Keratinocyte (primary cell): ENCODE measurements around the gene PLA2G2D. TPM values are rescaled to one million over a fixed set of nuclear protein-coding genes. Genes with fewer than 3 reads are reported as not detected.

ENCODE experiments used
- DNase-seq: peaks from one replicate; pipeline ENCODE4 v3.0.0-alpha.2; 2011; ENCODE audit warnings: low read depth, missing footprints, low spot score
- FAIRE-seq: peaks from 2 replicates; lab custom pipeline; 2011; peaks lifted over from hg19 to GRCh38; lab: Jason Lieb, UNC
- H2AFZ ChIP-seq: 2 replicates; pipeline ENCODE4 v1.6.0; 2012; ENCODE audit warnings: low read length, control low read depth, inconsistent platforms; ENCODE audit not compliant: control insufficient read depth
- H3K27ac ChIP-seq: 2 replicates; pipeline ENCODE4 v1.5.1; 2011; ENCODE audit warnings: low read length; ENCODE audit not compliant: control insufficient read depth, insufficient read depth
- H3K27me3 ChIP-seq: 3 replicates; pipeline ENCODE4 v1.6.0; 2011; ENCODE audit warnings: low read length; ENCODE audit not compliant: control insufficient read depth, insufficient read depth; ENCODE audit errors: extremely low read depth
- H3K36me3 ChIP-seq, 2 experiments: 2 replicates in 1 of 2; 3 replicates in 1 of 2; pipeline ENCODE4 v1.5.1; 2011; ENCODE audit warnings: low read length in 2 of 2, mild to moderate bottlenecking in 1 of 2; ENCODE audit not compliant: control insufficient read depth in 2 of 2, insufficient read depth in 2 of 2; ENCODE audit errors: extremely low read depth in 1 of 2
- H3K4me1 ChIP-seq: 3 replicates; pipeline ENCODE4 v1.5.1; 2011; ENCODE audit warnings: low read length; ENCODE audit not compliant: control insufficient read depth, insufficient read depth; ENCODE audit errors: extremely low read depth
- H3K4me2 ChIP-seq: 3 replicates; pipeline ENCODE4 v1.6.0; 2011; ENCODE audit warnings: low read depth, low read length; ENCODE audit not compliant: control insufficient read depth, insufficient read depth; ENCODE audit errors: extremely low read depth
- H3K4me3 ChIP-seq, 3 experiments: fragments of 200-600 bp in 1 of 3; sonication (generic) in 1 of 3; 2 replicates in 2 of 3; 3 replicates in 1 of 3; pipeline ENCODE4 v1.5.1; 2011 to 2016; ENCODE audit warnings: low read length in 3 of 3, mild to moderate bottlenecking in 3 of 3, control low read depth in 2 of 3, inconsistent platforms in 1 of 3, low read depth in 1 of 3, mixed read lengths in 1 of 3, mixed run types in 1 of 3, moderate library complexity in 1 of 3; ENCODE audit not compliant: control insufficient read depth in 2 of 3, insufficient read depth in 2 of 3; ENCODE audit errors: extremely low read depth in 1 of 3
- H3K79me2 ChIP-seq: 2 replicates; pipeline ENCODE4 v1.6.0; 2012; ENCODE audit warnings: low read length; ENCODE audit not compliant: control insufficient read depth, insufficient read depth
- H3K9ac ChIP-seq: 3 replicates; pipeline ENCODE4 v1.6.0; 2011; ENCODE audit warnings: low read length; ENCODE audit not compliant: control insufficient read depth, insufficient read depth; ENCODE audit errors: extremely low read depth
- H3K9me1 ChIP-seq: 3 replicates; pipeline ENCODE4 v1.6.0; 2011; ENCODE audit warnings: low read length; ENCODE audit not compliant: control insufficient read depth, insufficient read depth; ENCODE audit errors: extremely low read depth
- H3K9me3 ChIP-seq: 2 replicates; pipeline ENCODE4 v1.5.1; 2012; ENCODE audit warnings: low read depth, low read length; ENCODE audit not compliant: control insufficient read depth
- H4K20me1 ChIP-seq: 3 replicates; pipeline ENCODE4 v1.6.0; 2011; ENCODE audit warnings: low read length; ENCODE audit not compliant: control insufficient read depth, insufficient read depth; ENCODE audit errors: extremely low read depth
- EZH2 ChIP-seq: IDR thresholded peaks from one replicate; pipeline ENCODE4 v1.6.1; 2012; ENCODE audit warnings: inconsistent platforms, mild to moderate bottlenecking, low read length, moderate library complexity
- dilution Hi-C: fragments of 300-500 bp; cut with MboI; formaldehyde crosslinking; loops from one replicate; pipeline ENCODE4 v1.7.0; 2020; ENCODE audit warnings: low sequenced_read_pairs; ENCODE audit not compliant: extremely low pct_ligation_motif_present
- polyA plus RNA-seq, 5 experiments: library from polyadenylated mRNA; depleted of rRNA in 3 of 5; stranded (reverse) in 3 of 5; stranded (forward) in 1 of 5; unstranded in 1 of 5; fragments of >200 nt; gene quantifications; 1 replicate in 1 of 5; 2 replicates in 3 of 5; 3 replicates in 1 of 5; pipeline versions ENCODE4 v1.2.1 to v1.2.3, GENCODE V29; 2011 to 2012; ENCODE audit warnings: missing spikeins in 2 of 5, low read depth in 1 of 5, low replicate concordance in 1 of 5
- TF ChIP-seq, protein P1 (sequence below), 3 experiments: IDR thresholded peaks in 1 of 3; conservative IDR thresholded peaks in 1 of 3; optimal IDR thresholded peaks in 1 of 3; 2 replicates in 2 of 3; 3 replicates in 1 of 3; pipeline versions ENCODE3 to v1.5.1; 2011; ENCODE audit warnings: low read length in 3 of 3, mild to moderate bottlenecking in 3 of 3, moderate library complexity in 2 of 3, control low read depth in 1 of 3, inconsistent platforms in 1 of 3; ENCODE audit not compliant: insufficient read depth in 2 of 3; ENCODE audit errors: extremely low read depth in 1 of 3

The PLA2G2D gene
- polyA plus RNA-seq, 1 donor (not counting 4 experiments of a cell fraction or from before 2014, with no cell fraction given): not detected

DNA sequence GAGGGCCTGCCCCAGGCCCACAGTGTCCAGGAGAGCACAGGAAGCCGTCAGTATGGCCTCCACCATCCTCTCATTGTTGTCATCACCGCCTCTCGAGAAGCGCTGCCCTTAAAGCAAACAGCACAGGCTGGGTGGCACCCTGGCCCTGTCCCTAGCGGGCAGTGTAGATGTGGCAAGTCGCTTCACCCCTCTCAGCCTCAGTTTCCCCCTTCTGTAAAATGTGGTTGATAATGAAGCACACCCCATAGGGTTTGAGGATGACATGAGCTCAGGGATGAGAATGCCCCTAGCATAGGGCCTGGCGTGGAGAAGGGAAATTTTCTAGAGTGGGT, 33.2 kb upstream of the PLA2G2D start:
- H3K27ac ChIP-seq: no peak overlapping the region
- TF ChIP-seq, protein P1, sequence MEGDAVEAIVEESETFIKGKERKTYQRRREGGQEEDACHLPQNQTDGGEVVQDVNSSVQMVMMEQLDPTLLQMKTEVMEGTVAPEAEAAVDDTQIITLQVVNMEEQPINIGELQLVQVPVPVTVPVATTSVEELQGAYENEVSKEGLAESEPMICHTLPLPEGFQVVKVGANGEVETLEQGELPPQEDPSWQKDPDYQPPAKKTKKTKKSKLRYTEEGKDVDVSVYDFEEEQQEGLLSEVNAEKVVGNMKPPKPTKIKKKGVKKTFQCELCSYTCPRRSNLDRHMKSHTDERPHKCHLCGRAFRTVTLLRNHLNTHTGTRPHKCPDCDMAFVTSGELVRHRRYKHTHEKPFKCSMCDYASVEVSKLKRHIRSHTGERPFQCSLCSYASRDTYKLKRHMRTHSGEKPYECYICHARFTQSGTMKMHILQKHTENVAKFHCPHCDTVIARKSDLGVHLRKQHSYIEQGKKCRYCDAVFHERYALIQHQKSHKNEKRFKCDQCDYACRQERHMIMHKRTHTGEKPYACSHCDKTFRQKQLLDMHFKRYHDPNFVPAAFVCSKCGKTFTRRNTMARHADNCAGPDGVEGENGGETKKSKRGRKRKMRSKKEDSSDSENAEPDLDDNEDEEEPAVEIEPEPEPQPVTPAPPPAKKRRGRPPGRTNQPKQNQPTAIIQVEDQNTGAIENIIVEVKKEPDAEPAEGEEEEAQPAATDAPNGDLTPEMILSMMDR (optimal IDR thresholded peaks at IDR 0.05 in 1 of 3, IDR thresholded peaks at IDR 0.05 in 1 of 3, conservative IDR thresholded peaks at IDR 0.05 in 1 of 3; ENCODE audit: extremely low read depth in 1 of 3, insufficient read depth in 2 of 3, low read length in 3 of 3): no peak
- no peak for TF ChIP-seq EZH2
- peaks cover 6% of the 10 kb centered on the region for H3K4me1 ChIP-seq
- dilution Hi-C loops: no loop called here
- H4K20me1 ChIP-seq: no peaks in the 10 kb centered on the region
- no peaks in the 10 kb centered on the region for H3K79me2 ChIP-seq
- H3K9ac ChIP-seq: no peak overlapping the region
- H3K36me3 ChIP-seq: no peaks in the 10 kb centered on the region
- H3K27me3 ChIP-seq: no peaks in the 10 kb centered on the region
- no peak overlapping the region for H2AFZ ChIP-seq
- H3K4me3 ChIP-seq: no peak overlapping the region
- no peaks in the 10 kb centered on the region for H3K9me3 ChIP-seq
- H3K9me1 ChIP-seq: no peaks in the 10 kb centered on the region
- H3K4me2 ChIP-seq: no peak overlapping the region
- FAIRE-seq: no peak
- no peak for DNase-seq

DNA sequence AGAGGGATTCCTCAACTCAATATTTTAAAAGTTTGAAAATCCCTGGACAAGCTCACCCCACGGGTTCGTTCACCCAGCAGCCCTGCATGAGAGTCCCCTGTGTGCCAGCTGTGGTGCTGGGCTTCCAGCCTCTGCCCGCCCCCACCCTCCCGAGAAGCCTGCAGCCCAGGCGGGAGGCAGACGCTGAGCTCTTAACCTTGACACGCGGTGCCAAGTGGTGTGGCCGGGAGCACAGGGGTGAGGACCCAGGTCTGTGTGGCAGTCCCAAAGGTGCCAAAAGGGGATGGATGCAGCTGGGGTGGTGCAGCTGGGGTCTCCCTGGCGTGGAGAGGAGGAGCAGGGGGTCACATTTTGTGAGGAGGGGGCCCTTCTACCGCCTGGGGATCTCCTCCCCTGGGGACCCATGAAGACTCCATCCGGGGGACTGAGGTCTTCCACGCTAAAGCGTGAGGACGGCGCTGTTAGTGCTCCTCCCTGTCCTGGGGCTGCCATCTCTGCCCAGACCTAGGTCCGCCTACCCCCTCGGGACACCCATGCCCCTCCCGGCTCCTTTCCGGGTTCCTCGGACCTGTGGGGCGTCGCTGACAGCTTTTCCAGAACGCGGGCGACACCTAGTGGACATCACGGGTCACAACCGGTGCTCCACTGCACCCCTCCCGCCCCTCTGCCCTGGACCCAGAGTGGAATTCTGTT, 32.7 kb upstream of the PLA2G2D start:
- Histone ChIP-seq H3K36me3 (no peaks in the 10 kb centered on the region), H3K9ac (peak overlapping the region; percentile 44), H3K79me2 (no peaks in the 10 kb centered on the region), H3K27me3 (no peaks in the 10 kb centered on the region), H3K9me3 (no peaks in the 10 kb centered on the region), H3K4me2 (peak overlapping the region; percentile 82), H3K9me1 (no peaks in the 10 kb centered on the region), H3K4me1 (peaks cover 7% of the 10 kb centered on the region), H3K4me3 (peak overlapping the region; percentile 15 to 61 (median 45)), H4K20me1 (no peaks in the 10 kb centered on the region), H3K27ac (no peak overlapping the region), H2AFZ (peak overlapping the region; percentile 84)
- dilution Hi-C loops: no loop called here
- no peak for DNase-seq
- TF ChIP-seq EZH2: no peak
- TF ChIP-seq, protein P1 (optimal IDR thresholded peaks at IDR 0.05 in 1 of 3, IDR thresholded peaks at IDR 0.05 in 1 of 3, conservative IDR thresholded peaks at IDR 0.05 in 1 of 3; ENCODE audit: extremely low read depth in 1 of 3, insufficient read depth in 2 of 3, low read length in 3 of 3): peak; percentile 76 to 96 (median 91)
- FAIRE-seq: no peak
